GM21619 (cell line): ENCODE measurements around the gene TPSB2.
"Not testable (repeated sequence)": the region's sequence is repeated elsewhere in the genome, so short reads cannot be mapped to it uniquely, and the experiment has no call there.

Experiments
- ATAC-seq: cut with Tn5 transposase; IDR thresholded peaks from one replicate; pipeline ENCODE4 v1.9.1; 2021; ENCODE audit not compliant: unreplicated experiment

Gene TPSB2

GRCh38 chr16:1206786-1207185, 23.2 kb downstream of the TPSB2 start:
- no peak for ATAC-seq

- ATAC-seq = no peak
These were observed 23.7 kb downstream of the TPSB2 start for GRCh38 chr16:1206326-1206725.

GRCh38 chr16:1204933-1205332, 25.1 kb downstream of the TPSB2 start:
- no peak for ATAC-seq

- ATAC-seq = no peak
These were observed 27.7 kb downstream of the TPSB2 start for GRCh38 chr16:1202274-1202673.

- ATAC-seq = no peak
These were observed 28.5 kb downstream of the TPSB2 start for GRCh38 chr16:1201444-1201843.

GRCh38 chr16:1200014-1200627, 29.9 kb downstream of the TPSB2 start:
- ATAC-seq = no peak

- no peak for ATAC-seq
These were observed 30.5 kb downstream of the TPSB2 start for GRCh38 chr16:1199347-1200013.

GRCh38 chr16:1198671-1199346, 31.2 kb downstream of the TPSB2 start:
- ATAC-seq = not testable (repeated sequence)

- ATAC-seq = no peak
These were observed 31.8 kb downstream of the TPSB2 start for GRCh38 chr16:1198194-1198593.

- ATAC-seq = no peak
These were observed 32.6 kb downstream of the TPSB2 start for GRCh38 chr16:1197237-1197866.

- ATAC-seq = no peak
These were observed 33.5 kb downstream of the TPSB2 start for GRCh38 chr16:1196494-1196893.

GRCh38 chr16:1195393-1195666, 34.7 kb downstream of the TPSB2 start:
- no peak for ATAC-seq

- ATAC-seq = no peak
These were observed 35.2 kb downstream of the TPSB2 start for GRCh38 chr16:1194665-1195392.

- no peak for ATAC-seq
These were observed 36.0 kb downstream of the TPSB2 start for GRCh38 chr16:1193825-1194581.

- ATAC-seq = no peak
These were observed 36.7 kb downstream of the TPSB2 start for GRCh38 chr16:1193143-1193824.

- ATAC-seq = no peak
These were observed 37.5 kb downstream of the TPSB2 start for GRCh38 chr16:1192384-1193073.

GRCh38 chr16:1190789-1191188, 39.2 kb downstream of the TPSB2 start:
- ATAC-seq = not testable (repeated sequence)

GRCh38 chr16:1189455-1189854, 40.5 kb downstream of the TPSB2 start:
- no peak for ATAC-seq

- no peak for ATAC-seq
These were observed 41.4 kb downstream of the TPSB2 start for GRCh38 chr16:1188432-1189189.
